ENCODE data around the gene HSD17B14. TPM values are rescaled to one million over a fixed set of nuclear protein-coding genes. Genes with fewer than 3 reads are reported as not detected.

Gene HSD17B14
- polyA plus RNA-seq, 1 of the 3 experiments (the other 2 are of a cell fraction): 29.7 TPM

DNA sequence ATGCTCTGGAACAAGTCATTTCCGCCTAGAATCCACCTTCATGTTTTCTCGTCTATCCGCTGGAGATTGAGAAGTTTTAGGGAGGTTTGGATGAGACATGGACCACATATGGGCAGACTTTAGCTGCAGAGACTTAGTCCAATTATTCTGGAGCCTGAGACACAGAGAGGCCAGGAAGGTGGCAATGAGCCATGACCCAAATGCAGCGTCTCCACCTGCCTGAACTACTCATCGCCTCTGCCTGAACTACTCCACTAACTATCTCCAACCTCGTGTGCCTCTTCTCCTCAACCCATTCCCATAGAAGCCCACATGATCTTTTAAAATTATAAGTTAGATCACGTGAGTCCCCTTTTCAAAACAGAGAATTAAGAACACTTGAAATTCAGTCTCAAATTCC is 26.5 kb upstream of the HSD17B14 start:
- H2AFZ ChIP-seq (ENCODE audit: low read depth): no peak overlapping the region
- no peaks in the 10 kb centered on the region for H3K9me3 ChIP-seq
- no peak overlapping the region for H3K27ac ChIP-seq (ENCODE audit: low read depth in 2 of 2, low read length in 1 of 2)
- DNase-seq: no peak
- POLR2A ChIA-PET: no interaction called here
- no peaks in the 10 kb centered on the region for H3K27me3 ChIP-seq (ENCODE audit: insufficient read depth)
- 89% methylated on average over 7 of the region's 7 CpGs for WGBS (ENCODE audit: low lambda C conversion rate)
- H3K4me1 ChIP-seq (ENCODE audit: control insufficient read depth in 1 of 2, insufficient read depth in 2 of 2, low read depth in 1 of 2, low read length in 1 of 2): peaks cover 0 to 13% of the 10 kb centered on the region in 2 experiments; a peak in 1 of 4 replicates
- H3K4me3 ChIP-seq (ENCODE audit: low read depth in 2 of 2, low read length in 1 of 2): no peak overlapping the region
- H4K20me1 ChIP-seq (ENCODE audit: insufficient read depth): no peaks in the 10 kb centered on the region
- H3K9ac ChIP-seq: no peak overlapping the region
- H3F3A ChIP-seq (replicated peaks; ENCODE audit: insufficient read depth): no peaks in the 10 kb centered on the region
- H3K36me3 ChIP-seq (replicated peaks in 1 of 2; ENCODE audit: control insufficient read depth in 1 of 2, insufficient read depth in 2 of 2, low read length in 1 of 2): no peaks in the 10 kb centered on the region
- no peak for TF ChIP-seq ELF1 (IDR thresholded peaks at IDR 0.05)
- TF ChIP-seq NRF1 (IDR thresholded peaks at IDR 0.05; ENCODE audit: low read depth, low read length): no peak
- no peak for TF ChIP-seq CHD2 (IDR thresholded peaks at IDR 0.05; ENCODE audit: low read length, partially characterized antibody)
- no peak for TF ChIP-seq SMC3 (IDR thresholded peaks at IDR 0.05; ENCODE audit: low read depth, low read length)
- no peak for TF ChIP-seq RFX5 (IDR thresholded peaks at IDR 0.05; ENCODE audit: low read length)
- no peak for TF ChIP-seq SIN3A (IDR thresholded peaks at IDR 0.05; ENCODE audit: borderline replicate concordance, low read depth, low read length)
- TF ChIP-seq, protein P1, sequence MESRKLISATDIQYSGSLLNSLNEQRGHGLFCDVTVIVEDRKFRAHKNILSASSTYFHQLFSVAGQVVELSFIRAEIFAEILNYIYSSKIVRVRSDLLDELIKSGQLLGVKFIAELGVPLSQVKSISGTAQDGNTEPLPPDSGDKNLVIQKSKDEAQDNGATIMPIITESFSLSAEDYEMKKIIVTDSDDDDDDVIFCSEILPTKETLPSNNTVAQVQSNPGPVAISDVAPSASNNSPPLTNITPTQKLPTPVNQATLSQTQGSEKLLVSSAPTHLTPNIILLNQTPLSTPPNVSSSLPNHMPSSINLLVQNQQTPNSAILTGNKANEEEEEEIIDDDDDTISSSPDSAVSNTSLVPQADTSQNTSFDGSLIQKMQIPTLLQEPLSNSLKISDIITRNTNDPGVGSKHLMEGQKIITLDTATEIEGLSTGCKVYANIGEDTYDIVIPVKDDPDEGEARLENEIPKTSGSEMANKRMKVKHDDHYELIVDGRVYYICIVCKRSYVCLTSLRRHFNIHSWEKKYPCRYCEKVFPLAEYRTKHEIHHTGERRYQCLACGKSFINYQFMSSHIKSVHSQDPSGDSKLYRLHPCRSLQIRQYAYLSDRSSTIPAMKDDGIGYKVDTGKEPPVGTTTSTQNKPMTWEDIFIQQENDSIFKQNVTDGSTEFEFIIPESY (IDR thresholded peaks at IDR 0.05; ENCODE audit: borderline replicate concordance, low read depth): no peak
- no peak for TF ChIP-seq MEF2A (IDR thresholded peaks at IDR 0.05; ENCODE audit: borderline replicate concordance, low read depth)
- TF ChIP-seq, protein P2, sequence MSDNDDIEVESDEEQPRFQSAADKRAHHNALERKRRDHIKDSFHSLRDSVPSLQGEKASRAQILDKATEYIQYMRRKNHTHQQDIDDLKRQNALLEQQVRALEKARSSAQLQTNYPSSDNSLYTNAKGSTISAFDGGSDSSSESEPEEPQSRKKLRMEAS (IDR thresholded peaks at IDR 0.05; ENCODE audit: low read depth): no peak
- TF ChIP-seq, protein P3, sequence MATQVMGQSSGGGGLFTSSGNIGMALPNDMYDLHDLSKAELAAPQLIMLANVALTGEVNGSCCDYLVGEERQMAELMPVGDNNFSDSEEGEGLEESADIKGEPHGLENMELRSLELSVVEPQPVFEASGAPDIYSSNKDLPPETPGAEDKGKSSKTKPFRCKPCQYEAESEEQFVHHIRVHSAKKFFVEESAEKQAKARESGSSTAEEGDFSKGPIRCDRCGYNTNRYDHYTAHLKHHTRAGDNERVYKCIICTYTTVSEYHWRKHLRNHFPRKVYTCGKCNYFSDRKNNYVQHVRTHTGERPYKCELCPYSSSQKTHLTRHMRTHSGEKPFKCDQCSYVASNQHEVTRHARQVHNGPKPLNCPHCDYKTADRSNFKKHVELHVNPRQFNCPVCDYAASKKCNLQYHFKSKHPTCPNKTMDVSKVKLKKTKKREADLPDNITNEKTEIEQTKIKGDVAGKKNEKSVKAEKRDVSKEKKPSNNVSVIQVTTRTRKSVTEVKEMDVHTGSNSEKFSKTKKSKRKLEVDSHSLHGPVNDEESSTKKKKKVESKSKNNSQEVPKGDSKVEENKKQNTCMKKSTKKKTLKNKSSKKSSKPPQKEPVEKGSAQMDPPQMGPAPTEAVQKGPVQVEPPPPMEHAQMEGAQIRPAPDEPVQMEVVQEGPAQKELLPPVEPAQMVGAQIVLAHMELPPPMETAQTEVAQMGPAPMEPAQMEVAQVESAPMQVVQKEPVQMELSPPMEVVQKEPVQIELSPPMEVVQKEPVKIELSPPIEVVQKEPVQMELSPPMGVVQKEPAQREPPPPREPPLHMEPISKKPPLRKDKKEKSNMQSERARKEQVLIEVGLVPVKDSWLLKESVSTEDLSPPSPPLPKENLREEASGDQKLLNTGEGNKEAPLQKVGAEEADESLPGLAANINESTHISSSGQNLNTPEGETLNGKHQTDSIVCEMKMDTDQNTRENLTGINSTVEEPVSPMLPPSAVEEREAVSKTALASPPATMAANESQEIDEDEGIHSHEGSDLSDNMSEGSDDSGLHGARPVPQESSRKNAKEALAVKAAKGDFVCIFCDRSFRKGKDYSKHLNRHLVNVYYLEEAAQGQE (IDR thresholded peaks at IDR 0.05; ENCODE audit: low read depth, low read length): no peak
- no peak for TF ChIP-seq TCF12 (IDR thresholded peaks at IDR 0.05)
- no peak for TF ChIP-seq RAD21 (IDR thresholded peaks at IDR 0.05; ENCODE audit: low read length)
- no peak for TF ChIP-seq EZH2phosphoT487 (IDR thresholded peaks at IDR 0.05; ENCODE audit: borderline replicate concordance, low read depth)
- no peak for TF ChIP-seq MXI1 (IDR thresholded peaks at IDR 0.05; ENCODE audit: low read depth, low read length)
- no peak for TF ChIP-seq RXRA (IDR thresholded peaks at IDR 0.05; ENCODE audit: borderline replicate concordance, low read depth)
- TF ChIP-seq FOXJ3 (CRISPR knock-in tag; IDR thresholded peaks at IDR 0.05): no peak
- TF ChIP-seq, protein P4, sequence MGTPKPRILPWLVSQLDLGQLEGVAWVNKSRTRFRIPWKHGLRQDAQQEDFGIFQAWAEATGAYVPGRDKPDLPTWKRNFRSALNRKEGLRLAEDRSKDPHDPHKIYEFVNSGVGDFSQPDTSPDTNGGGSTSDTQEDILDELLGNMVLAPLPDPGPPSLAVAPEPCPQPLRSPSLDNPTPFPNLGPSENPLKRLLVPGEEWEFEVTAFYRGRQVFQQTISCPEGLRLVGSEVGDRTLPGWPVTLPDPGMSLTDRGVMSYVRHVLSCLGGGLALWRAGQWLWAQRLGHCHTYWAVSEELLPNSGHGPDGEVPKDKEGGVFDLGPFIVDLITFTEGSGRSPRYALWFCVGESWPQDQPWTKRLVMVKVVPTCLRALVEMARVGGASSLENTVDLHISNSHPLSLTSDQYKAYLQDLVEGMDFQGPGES (IDR thresholded peaks at IDR 0.05; ENCODE audit: low read depth, low read length): no peak
- no peak for TF ChIP-seq TAF1 (IDR thresholded peaks at IDR 0.05; ENCODE audit: borderline replicate concordance, low read depth, low read length)
- TF ChIP-seq, protein P5, sequence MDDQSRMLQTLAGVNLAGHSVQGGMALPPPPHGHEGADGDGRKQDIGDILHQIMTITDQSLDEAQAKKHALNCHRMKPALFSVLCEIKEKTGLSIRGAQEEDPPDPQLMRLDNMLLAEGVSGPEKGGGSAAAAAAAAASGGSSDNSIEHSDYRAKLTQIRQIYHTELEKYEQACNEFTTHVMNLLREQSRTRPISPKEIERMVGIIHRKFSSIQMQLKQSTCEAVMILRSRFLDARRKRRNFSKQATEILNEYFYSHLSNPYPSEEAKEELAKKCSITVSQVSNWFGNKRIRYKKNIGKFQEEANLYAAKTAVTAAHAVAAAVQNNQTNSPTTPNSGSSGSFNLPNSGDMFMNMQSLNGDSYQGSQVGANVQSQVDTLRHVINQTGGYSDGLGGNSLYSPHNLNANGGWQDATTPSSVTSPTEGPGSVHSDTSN (IDR thresholded peaks at IDR 0.05): no peak
- TF ChIP-seq, protein P6, sequence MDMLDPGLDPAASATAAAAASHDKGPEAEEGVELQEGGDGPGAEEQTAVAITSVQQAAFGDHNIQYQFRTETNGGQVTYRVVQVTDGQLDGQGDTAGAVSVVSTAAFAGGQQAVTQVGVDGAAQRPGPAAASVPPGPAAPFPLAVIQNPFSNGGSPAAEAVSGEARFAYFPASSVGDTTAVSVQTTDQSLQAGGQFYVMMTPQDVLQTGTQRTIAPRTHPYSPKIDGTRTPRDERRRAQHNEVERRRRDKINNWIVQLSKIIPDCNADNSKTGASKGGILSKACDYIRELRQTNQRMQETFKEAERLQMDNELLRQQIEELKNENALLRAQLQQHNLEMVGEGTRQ (IDR thresholded peaks at IDR 0.05; ENCODE audit: borderline replicate concordance, low read depth, low read length): no peak
- CTCF ChIA-PET: interaction anchor here (1.8 kb wide), 1 partner anchor 108 kb away, joined by 7 read pairs; no protein-coding TSS in a partner anchor
- no peaks in the 10 kb centered on the region for H3K79me2 ChIP-seq (ENCODE audit: insufficient read depth)
- no peaks in the 10 kb centered on the region for H3K9me2 ChIP-seq
- H3K4me2 ChIP-seq: no peak overlapping the region
